Stimulated activated CD4-positive, alpha-beta T cell treated with anti-CD3 and anti-CD28 coated beads, Interleukin-1b, Interleukin-23, amount 100 ng/mL, for 1 hour (primary cell): ENCODE results near the gene ZNF536.

ENCODE experiments used
- DNase-seq, 2 donors: peaks; one replicate each; pipeline ENCODE4 v3.0.0-alpha.2; 2020; ENCODE audit warnings: low read depth in 2 of 2

The ZNF536 gene

GRCh38 chr19:30371960-30372824, at the start of gene ZNF536:
Gene ZNF536, plus strand, starts transcription at chr19:30372384. Its CDS starts 71,179 bp downstream, at chr19:30443563.
- DNase-seq = no peak

GRCh38 chr19:30322641-30323320, 49.4 kb upstream of the ZNF536 start:
- no peak for DNase-seq

GRCh38 chr19:30323904-30324303, 48.3 kb upstream of the ZNF536 start:
- DNase-seq = no peak

DNA sequence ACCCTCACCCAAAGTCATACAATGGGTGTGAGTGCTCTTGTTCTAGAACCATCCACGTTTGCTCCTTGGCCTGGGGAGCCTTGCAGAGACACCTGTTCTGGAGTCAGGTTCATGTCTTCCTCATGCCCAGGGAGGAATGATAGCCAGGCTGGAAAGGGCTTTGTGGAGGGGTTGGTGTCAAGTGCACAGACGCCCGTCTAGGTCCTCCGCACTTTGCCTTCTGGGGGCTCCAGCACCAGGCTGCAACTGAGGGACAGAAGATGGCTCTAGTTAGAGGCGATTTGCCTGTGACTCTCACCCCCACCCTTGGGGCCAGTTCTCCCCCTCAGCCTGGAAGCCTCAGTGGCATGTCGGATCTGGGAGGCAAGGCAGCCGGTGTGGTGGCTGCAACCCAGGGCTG, 47.2 kb upstream of the ZNF536 start:
- DNase-seq = no peak

DNA sequence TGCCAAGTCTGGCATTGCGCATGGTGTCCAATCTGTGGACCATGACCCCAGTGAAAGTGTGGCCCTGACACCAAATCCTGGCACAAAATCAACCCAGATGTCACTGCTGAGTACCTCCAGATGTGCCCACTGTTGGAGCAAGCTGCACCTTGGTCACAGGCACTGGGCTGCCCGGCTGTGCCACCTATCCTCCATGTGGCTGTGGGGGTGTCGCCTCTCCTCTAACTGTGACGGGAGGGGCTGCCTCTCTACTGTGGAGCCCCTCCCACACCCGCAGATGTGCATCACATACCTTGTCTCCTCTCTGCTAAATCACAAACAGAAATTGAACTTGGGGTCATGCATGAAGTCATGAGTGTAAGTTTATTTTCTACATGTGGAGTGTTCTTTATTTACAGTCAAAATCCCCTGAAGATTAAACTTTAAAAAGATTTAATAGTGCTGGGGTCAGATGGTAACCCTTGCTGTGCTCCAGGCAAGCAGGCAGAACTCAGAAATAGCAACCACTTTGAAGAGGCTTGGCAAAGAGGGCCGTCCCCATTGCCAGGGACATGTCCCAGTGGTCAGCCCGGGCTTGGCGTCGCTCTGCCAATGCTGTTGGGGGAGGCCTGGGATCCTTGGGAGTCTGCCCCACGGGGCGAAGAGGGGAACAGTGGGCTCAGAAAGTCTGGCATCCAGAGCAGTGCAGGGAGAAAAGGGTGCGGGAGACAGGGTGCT, 46.4 kb upstream of the ZNF536 start:
- DNase-seq = no peak

- DNase-seq = no peak
Measured at GRCh38 chr19:30326393-30326710, 45.8 kb upstream of the ZNF536 start.

- DNase-seq = no peak
Measured at GRCh38 chr19:30327331-30327730, 44.9 kb upstream of the ZNF536 start.

GRCh38 chr19:30328096-30328495, 44.1 kb upstream of the ZNF536 start:
- no peak for DNase-seq

DNA sequence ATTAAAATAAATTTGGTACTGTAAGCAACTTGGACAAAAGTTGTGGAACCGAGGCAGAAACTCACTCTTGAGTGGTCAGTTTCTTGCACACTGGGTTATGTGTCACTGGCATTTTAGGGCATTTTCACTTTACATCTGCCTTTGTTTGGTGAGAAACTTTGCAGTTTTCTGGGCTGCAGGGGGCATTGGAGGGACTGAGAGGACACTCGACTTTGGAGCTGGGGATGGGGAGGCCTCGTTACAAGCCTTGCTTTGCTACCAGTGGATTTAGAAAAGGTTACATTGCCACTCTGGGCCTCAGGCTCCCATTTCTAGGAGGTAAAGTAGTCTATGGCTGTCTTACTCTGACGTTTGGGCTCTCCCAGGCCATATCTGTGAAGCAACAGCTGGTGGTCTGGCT, 41.9 kb upstream of the ZNF536 start:
- DNase-seq = no peak

GRCh38 chr19:30332445-30333234, 39.5 kb upstream of the ZNF536 start:
- no peak for DNase-seq

GRCh38 chr19:30333291-30334065, 38.7 kb upstream of the ZNF536 start:
- DNase-seq = no peak

DNA sequence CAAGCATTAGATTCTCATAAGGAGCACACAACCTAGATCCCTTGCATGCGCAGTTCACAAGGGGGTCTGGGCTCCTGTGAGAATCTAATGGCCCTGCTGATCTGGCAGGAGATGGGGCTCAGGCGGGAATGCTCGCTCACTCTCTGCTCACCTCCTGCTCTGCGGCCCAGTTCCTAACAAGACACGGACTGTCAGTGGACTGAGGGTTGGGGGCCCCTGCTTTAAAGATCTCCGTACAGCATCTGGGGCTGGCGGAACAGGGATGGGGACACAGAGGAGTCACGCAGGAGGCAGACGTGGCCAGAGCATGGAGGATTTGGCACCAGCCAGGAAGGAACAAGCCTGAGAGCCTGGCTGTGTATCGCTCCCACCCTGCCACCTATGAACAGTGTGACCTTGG, 37.3 kb upstream of the ZNF536 start:
- no peak for DNase-seq

DNA sequence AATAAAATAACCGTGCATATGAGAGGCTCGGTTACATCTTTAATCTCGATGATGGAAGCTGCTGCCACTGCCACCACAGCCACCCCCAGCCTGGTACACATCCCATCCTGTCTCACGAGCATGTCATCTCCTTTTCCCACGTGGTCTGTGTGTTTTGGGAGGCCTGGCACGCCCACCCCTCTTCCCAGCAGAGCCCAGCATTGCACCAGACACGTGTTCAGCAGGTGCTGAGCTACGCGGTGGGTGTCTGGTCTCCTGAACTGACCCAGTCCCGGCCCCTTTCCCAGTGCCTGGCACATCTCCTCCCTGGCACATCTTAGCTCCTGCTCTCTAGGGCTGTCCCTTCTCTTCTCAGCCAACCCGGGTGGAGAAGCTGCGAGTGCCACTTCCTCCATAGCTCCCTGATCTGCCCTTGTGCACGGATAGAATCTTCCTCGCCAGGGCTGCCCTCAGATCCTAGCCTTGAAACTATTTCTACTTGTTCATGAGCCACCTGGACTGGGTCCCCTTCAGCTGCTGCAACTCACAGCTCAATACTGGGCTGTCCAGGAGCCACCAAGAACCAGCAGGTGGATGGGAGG, 36.8 kb upstream of the ZNF536 start:
- DNase-seq = no peak

- no peak for DNase-seq
Measured at GRCh38 chr19:30336290-30336689, 35.9 kb upstream of the ZNF536 start.

- DNase-seq = no peak
Measured at GRCh38 chr19:30338041-30338456, 34.1 kb upstream of the ZNF536 start.

GRCh38 chr19:30338878-30339623, 33.1 kb upstream of the ZNF536 start:
- no peak for DNase-seq

- no peak for DNase-seq
Measured at GRCh38 chr19:30339624-30340525, 32.3 kb upstream of the ZNF536 start.

DNA sequence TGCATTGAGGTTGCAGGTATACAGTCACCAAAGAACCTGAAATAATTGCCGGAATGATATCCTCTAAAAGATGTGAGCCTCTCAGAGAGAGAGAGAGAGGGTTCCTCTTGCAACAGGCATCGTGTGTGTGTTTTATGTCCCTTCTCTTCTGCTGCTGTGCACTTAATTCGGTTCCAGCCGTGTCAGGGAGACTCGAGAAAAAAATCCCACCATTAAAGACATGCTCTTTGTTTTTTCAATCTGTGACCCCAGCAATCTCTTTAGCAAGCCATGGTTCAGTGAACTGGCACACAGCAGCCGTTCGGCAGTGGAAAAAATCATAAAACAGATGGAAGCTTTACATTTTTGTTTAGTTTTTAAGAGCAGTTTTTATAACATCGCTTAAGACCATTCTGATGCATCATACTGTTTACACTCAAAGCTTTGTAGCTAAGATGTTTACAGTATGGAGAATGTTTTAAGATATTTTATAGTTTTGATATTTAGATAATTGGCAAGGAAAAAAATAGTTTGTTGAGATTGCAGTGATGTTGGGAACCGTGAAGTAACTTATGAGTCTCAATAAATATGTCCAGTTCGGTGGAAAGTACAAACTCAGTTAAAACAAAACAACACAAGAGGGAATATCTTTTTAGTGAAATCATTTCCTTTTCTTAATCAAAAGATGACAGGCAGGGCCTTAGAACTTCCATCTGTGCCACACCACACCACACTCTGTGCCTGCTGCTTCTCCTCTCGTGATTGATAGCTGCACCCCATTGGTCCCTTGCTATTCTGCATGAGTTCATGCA, 31.2 kb upstream of the ZNF536 start:
- DNase-seq = no peak
